Endothelial cell of umbilical vein (primary cell): ENCODE measurements around the gene TAX1BP3. TPM values are rescaled to one million over a fixed set of nuclear protein-coding genes. Genes with fewer than 3 reads are reported as not detected.

ENCODE experiments used
- BruUV-seq: library from RNA; stranded (reverse); fragments of 400-500 nt; replicated peaks from 2 replicates; lab custom pipeline; 2021; lab: Mats Ljungman, UMichigan
- CTCF ChIA-PET: fragments of 300-600, 350-600 bp; sonication (Branson Sonifier 250); formaldehyde crosslinking; loops from one replicate; lab custom pipeline; 2021; ENCODE audit warnings: antibody characterized with exemption, inconsistent platforms; lab: Charles Lee
- POLR2A ChIA-PET: fragments of 300-600, 350-600 bp; sonication (Branson Sonifier 250); formaldehyde crosslinking; loops from one replicate; lab custom pipeline; 2021; ENCODE audit warnings: antibody characterized with exemption, inconsistent platforms; lab: Charles Lee
- DNase-seq: peaks from one replicate; pipeline ENCODE4 v3.0.0-alpha.2; 2011; ENCODE audit warnings: low read depth, low spot score
- FAIRE-seq: peaks from 2 replicates; lab custom pipeline; 2011; peaks lifted over from hg19 to GRCh38; lab: Jason Lieb, UNC
- H2AFZ ChIP-seq: 2 replicates; pipeline ENCODE4 v1.6.0; 2012; ENCODE audit warnings: low read depth, low read length, control low read depth, inconsistent platforms
- H3K27ac ChIP-seq: 2 replicates; pipeline ENCODE4 v1.5.1; 2011; ENCODE audit warnings: low read depth, mild to moderate bottlenecking, control low read depth, low read length, moderate library complexity; ENCODE audit not compliant: insufficient read depth
- H3K27me3 ChIP-seq, 2 experiments: 2 replicates each; pipeline versions ENCODE4 v1.6.0 to v1.6.1; 2011; ENCODE audit warnings: low read length in 2 of 2, mixed read lengths in 1 of 2; ENCODE audit not compliant: control insufficient read depth in 2 of 2, insufficient read depth in 2 of 2
- H3K36me3 ChIP-seq, 2 experiments: 2 replicates in 1 of 2; 3 replicates in 1 of 2; pipeline ENCODE4 v1.5.1; 2011; ENCODE audit warnings: low read length in 2 of 2, mild to moderate bottlenecking in 1 of 2, moderate library complexity in 1 of 2; ENCODE audit not compliant: control insufficient read depth in 2 of 2, insufficient read depth in 2 of 2; ENCODE audit errors: extremely low read depth in 1 of 2
- H3K4me1 ChIP-seq: 3 replicates; pipeline ENCODE4 v1.5.1; 2011; ENCODE audit warnings: mild to moderate bottlenecking, low read length; ENCODE audit not compliant: control insufficient read depth, insufficient read depth; ENCODE audit errors: extremely low read depth
- H3K4me2 ChIP-seq: 2 replicates; pipeline ENCODE4 v1.6.1; 2011; ENCODE audit warnings: low read length, control low read depth, mixed read lengths; ENCODE audit not compliant: insufficient read depth
- H3K4me3 ChIP-seq, 3 experiments: fragments of 200-600 bp in 1 of 3; sonication (generic), shearing (Covaris generic) in 1 of 3; replicated peaks in 1 of 3; 2 replicates each; pipeline ENCODE4 v1.5.1; 2011 to 2016; ENCODE audit warnings: control low read depth in 3 of 3, low read length in 3 of 3, mild to moderate bottlenecking in 2 of 3, inconsistent platforms in 1 of 3, low read depth in 1 of 3, moderate library complexity in 1 of 3; ENCODE audit not compliant: insufficient read depth in 1 of 3
- H3K79me2 ChIP-seq: 2 replicates; pipeline ENCODE4 v1.6.0; 2012; ENCODE audit warnings: low read length, inconsistent platforms; ENCODE audit not compliant: control insufficient read depth, insufficient read depth
- H3K9ac ChIP-seq: replicated peaks from 2 replicates; pipeline ENCODE3; 2011; ENCODE audit warnings: low read length, control low read depth; ENCODE audit not compliant: insufficient read depth; ENCODE audit errors: extremely low read depth
- H3K9me1 ChIP-seq: replicated peaks from 3 replicates; pipeline ENCODE4 v1.6.0; 2011; ENCODE audit warnings: mild to moderate bottlenecking, low read length; ENCODE audit not compliant: control insufficient read depth, insufficient read depth; ENCODE audit errors: extremely low read depth
- H3K9me3 ChIP-seq: replicated peaks from 2 replicates; pipeline ENCODE4 v1.5.1; 2012; ENCODE audit warnings: low read length, inconsistent platforms; ENCODE audit not compliant: control insufficient read depth, insufficient read depth
- H4K20me1 ChIP-seq: replicated peaks from 2 replicates; pipeline ENCODE3; 2011; ENCODE audit warnings: mild to moderate bottlenecking, low read length; ENCODE audit not compliant: control insufficient read depth, insufficient read depth; ENCODE audit errors: extremely low read depth
- EZH2 ChIP-seq: IDR thresholded peaks from 2 replicates; pipeline ENCODE4 v1.6.1; 2012; ENCODE audit warnings: borderline replicate concordance, low read depth, mild to moderate bottlenecking, moderate library complexity, low read length, inconsistent platforms; ENCODE audit not compliant: severe bottlenecking
- FOS ChIP-seq: IDR thresholded peaks from 2 replicates; pipeline ENCODE4 v1.6.1; 2011; ENCODE audit warnings: mild to moderate bottlenecking, low read length, moderate library complexity, borderline replicate concordance; ENCODE audit not compliant: insufficient read depth
- GATA2 ChIP-seq: IDR thresholded peaks from 2 replicates; pipeline ENCODE4 v1.7.0; 2011; ENCODE audit warnings: low read depth, mild to moderate bottlenecking, moderate library complexity, mixed read lengths, low read length; ENCODE audit not compliant: insufficient read length, insufficient read depth
- JUN ChIP-seq: IDR thresholded peaks from 2 replicates; pipeline ENCODE4 v1.6.1; 2011; ENCODE audit warnings: borderline replicate concordance, low read depth; ENCODE audit not compliant: insufficient read length, insufficient read depth
- MYC ChIP-seq: IDR thresholded peaks from one replicate; pipeline ENCODE4 v1.6.1; 2011; ENCODE audit warnings: mild to moderate bottlenecking, low read depth, low read length
- POLR2A ChIP-seq: IDR thresholded peaks from 2 replicates; pipeline ENCODE4 v1.6.1; 2012; ENCODE audit warnings: low read depth, mild to moderate bottlenecking, control low read depth, low read length
- POLR2AphosphoS5 ChIP-seq: IDR thresholded peaks from 2 replicates; pipeline ENCODE4 v1.6.1; 2012; ENCODE audit warnings: low read depth, mild to moderate bottlenecking, control low read depth, low read length, moderate library complexity; ENCODE audit not compliant: insufficient read depth
- dilution Hi-C: fragments of 300-500 bp; cut with MboI; formaldehyde crosslinking; loops from one replicate; pipeline ENCODE4 v1.15.0; 2019; ENCODE audit warnings: low sequenced_read_pairs; ENCODE audit not compliant: extremely low pct_ligation_motif_present
- intact Hi-C: fragments of 100-400 bp; cut with micrococcal nuclease; formaldehyde crosslinking; loops from one replicate; pipeline ENCODE4 v1.10.0; 2022
- polyA plus RNA-seq, 4 experiments: library from polyadenylated mRNA; depleted of rRNA in 3 of 4; stranded (reverse) in 3 of 4; unstranded in 1 of 4; fragments of >200 nt; gene quantifications; 2 replicates each; pipeline versions ENCODE4 v1.2.1 to v1.2.3, GENCODE V29; 2011 to 2012; ENCODE audit warnings: missing spikeins in 1 of 4
- total RNA-seq: library from RNA; stranded (reverse); gene quantifications from 2 replicates; pipeline ENCODE4 v1.2.3, GENCODE V29; 2021
- TF ChIP-seq, protein P1 (sequence below): IDR thresholded peaks from 2 replicates; pipeline ENCODE4 v1.6.1; 2011; ENCODE audit not compliant: insufficient read depth, insufficient read length
- TF ChIP-seq, protein P2 (sequence below), 2 donors: IDR thresholded peaks; 1 replicate in 1 of 2; 2 replicates in 1 of 2; pipeline ENCODE4 v1.5.1; 2011; ENCODE audit warnings: low read length in 2 of 2, mild to moderate bottlenecking in 2 of 2, moderate library complexity in 2 of 2, control low read depth in 1 of 2, inconsistent platforms in 1 of 2, low read depth in 1 of 2; ENCODE audit not compliant: insufficient read depth in 1 of 2; ENCODE audit errors: extremely low read depth in 1 of 2

Gene TAX1BP3
- total and polyA plus RNA-seq, 2 donors (not counting 3 experiments of a cell fraction or from before 2014, with no cell fraction given), result 254 to 315 TPM

DNA sequence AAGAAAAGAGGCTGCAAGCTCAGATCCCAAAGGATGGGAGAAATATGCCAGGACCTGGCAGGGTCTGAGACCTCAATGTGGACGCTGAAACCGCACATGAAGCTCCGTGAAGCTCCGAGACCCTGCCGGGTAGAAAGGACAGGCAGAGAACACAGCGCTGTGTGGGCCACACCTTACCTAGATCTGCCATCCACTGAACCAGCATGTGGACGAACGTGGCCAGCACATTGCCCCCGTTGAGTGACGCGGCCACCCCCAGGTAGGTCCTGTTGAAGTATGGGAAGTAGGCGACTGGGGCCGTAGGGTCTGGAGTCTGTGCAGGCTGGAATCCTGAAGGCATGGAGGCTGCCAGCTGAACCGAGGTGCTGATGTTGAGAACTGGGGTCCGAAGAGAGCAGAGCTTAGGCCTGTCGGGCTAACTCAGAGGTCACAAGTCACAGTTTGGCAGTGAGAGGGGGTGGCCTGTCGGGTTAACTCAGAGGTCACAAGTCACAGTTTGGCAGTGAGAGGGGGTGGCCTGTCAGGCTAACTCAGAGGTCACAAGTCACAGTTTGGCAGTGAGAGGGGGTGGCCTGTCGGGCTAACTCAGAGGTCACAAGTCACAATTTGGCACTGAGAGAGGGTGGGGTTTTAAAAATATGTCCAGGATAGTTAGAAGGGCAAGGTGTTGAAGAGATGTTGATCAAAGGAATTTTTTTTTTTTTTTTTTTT, 53.1 kb downstream of the TAX1BP3 start:
- ChIA-PET POLR2A (no interaction called here), CTCF (no interaction called here)
- H3K4me3 ChIP-seq, result no peak overlapping the region
- H3K27me3 ChIP-seq, result no peaks in the 10 kb centered on the region
- H3K9me1 ChIP-seq, result no peaks in the 10 kb centered on the region
- H3K79me2 ChIP-seq, result no peaks in the 10 kb centered on the region
- TF ChIP-seq JUN (no peak), GATA2 (no peak), EZH2 (no peak), POLR2A (no peak), POLR2AphosphoS5 (no peak), FOS (no peak), MYC (no peak)
- TF ChIP-seq, protein P1, sequence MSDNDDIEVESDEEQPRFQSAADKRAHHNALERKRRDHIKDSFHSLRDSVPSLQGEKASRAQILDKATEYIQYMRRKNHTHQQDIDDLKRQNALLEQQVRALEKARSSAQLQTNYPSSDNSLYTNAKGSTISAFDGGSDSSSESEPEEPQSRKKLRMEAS, result no peak
- TF ChIP-seq, protein P2, sequence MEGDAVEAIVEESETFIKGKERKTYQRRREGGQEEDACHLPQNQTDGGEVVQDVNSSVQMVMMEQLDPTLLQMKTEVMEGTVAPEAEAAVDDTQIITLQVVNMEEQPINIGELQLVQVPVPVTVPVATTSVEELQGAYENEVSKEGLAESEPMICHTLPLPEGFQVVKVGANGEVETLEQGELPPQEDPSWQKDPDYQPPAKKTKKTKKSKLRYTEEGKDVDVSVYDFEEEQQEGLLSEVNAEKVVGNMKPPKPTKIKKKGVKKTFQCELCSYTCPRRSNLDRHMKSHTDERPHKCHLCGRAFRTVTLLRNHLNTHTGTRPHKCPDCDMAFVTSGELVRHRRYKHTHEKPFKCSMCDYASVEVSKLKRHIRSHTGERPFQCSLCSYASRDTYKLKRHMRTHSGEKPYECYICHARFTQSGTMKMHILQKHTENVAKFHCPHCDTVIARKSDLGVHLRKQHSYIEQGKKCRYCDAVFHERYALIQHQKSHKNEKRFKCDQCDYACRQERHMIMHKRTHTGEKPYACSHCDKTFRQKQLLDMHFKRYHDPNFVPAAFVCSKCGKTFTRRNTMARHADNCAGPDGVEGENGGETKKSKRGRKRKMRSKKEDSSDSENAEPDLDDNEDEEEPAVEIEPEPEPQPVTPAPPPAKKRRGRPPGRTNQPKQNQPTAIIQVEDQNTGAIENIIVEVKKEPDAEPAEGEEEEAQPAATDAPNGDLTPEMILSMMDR (IDR thresholded peaks at IDR 0.05; ENCODE audit: extremely low read depth in 1 of 2, insufficient read depth in 1 of 2, low read depth in 1 of 2, low read length in 2 of 2), result no peak
- intact Hi-C loops (no loop called here), dilution Hi-C loops (no loop called here)
- H3K4me1 ChIP-seq, result no peaks in the 10 kb centered on the region
- no peak overlapping the region for H3K4me2 ChIP-seq
- H2AFZ ChIP-seq, result no peak overlapping the region
- no peak overlapping the region for H3K27ac ChIP-seq
- H3K9me3 ChIP-seq, result no peaks in the 10 kb centered on the region
- no TSS peak for BruUV-seq
- H3K36me3 ChIP-seq, result peaks cover 3 to 20% of the 10 kb centered on the region in 2 experiments
- FAIRE-seq (no peak), DNase-seq (no peak)
- H3K9ac ChIP-seq, result no peak overlapping the region
- no peaks in the 10 kb centered on the region for H4K20me1 ChIP-seq
